MCF 10A (cell line): ENCODE data around the gene TMEM119. TPM values are rescaled to one million over a fixed set of nuclear protein-coding genes. Genes with fewer than 3 reads are reported as not detected.

ENCODE experiments used
- BruUV-seq: library from RNA; stranded (reverse); fragments of 400-500 nt; replicated peaks from 2 replicates; lab custom pipeline; 2021; lab: Mats Ljungman, UMichigan
- CTCF ChIA-PET: fragments of 300-600 bp; sonication (Branson Sonifier 250); formaldehyde crosslinking; extraction: SDS; loops from one replicate; lab custom pipeline; 2021; ENCODE audit warnings: antibody characterized with exemption, inconsistent platforms; lab: Yijun Ruan, JAX
- POLR2A ChIA-PET: fragments of 300-600, 350-650 bp; sonication (Branson Sonifier 250); formaldehyde crosslinking; extraction: SDS; loops from one replicate; lab custom pipeline; 2020; ENCODE audit warnings: antibody characterized with exemption, inconsistent platforms; lab: Yijun Ruan, JAX
- DNase-seq: peaks from one replicate; pipeline ENCODE4 v3.0.0-alpha.2; 2018; ENCODE audit not compliant: unreplicated experiment
- H3K27ac Mint-ChIP-seq: one replicate; pipeline ENCODE4 v1.8.0; 2022; ENCODE audit warnings: mild to moderate bottlenecking, low read depth, mixed read lengths; ENCODE audit not compliant: unreplicated experiment
- H3K27me3 Mint-ChIP-seq: one replicate; pipeline ENCODE4 v1.8.0; 2022; ENCODE audit warnings: mixed read lengths; ENCODE audit not compliant: insufficient read depth, unreplicated experiment
- H3K36me3 Mint-ChIP-seq: one replicate; pipeline ENCODE4 v1.8.0; 2022; ENCODE audit warnings: mild to moderate bottlenecking, moderate library complexity, mixed read lengths; ENCODE audit not compliant: insufficient read depth, unreplicated experiment
- H3K4me1 Mint-ChIP-seq: one replicate; pipeline ENCODE4 v1.8.0; 2022; ENCODE audit warnings: mixed read lengths; ENCODE audit not compliant: insufficient read depth, unreplicated experiment
- H3K4me3 Mint-ChIP-seq: one replicate; pipeline ENCODE4 v1.8.0; 2022; ENCODE audit warnings: mild to moderate bottlenecking, moderate library complexity, mixed read lengths; ENCODE audit not compliant: unreplicated experiment
- H3K9me3 Mint-ChIP-seq: one replicate; pipeline ENCODE4 v1.8.0; 2022; ENCODE audit warnings: mixed read lengths; ENCODE audit not compliant: unreplicated experiment
- CTCF ChIP-seq: fragments of 200-600 bp; IDR thresholded peaks from one replicate; pipeline ENCODE4 v1.8.0; 2022; ENCODE audit warnings: antibody characterized with exemption, mild to moderate bottlenecking; ENCODE audit not compliant: unreplicated experiment
- intact Hi-C: fragments of 100-400 bp; cut with micrococcal nuclease; formaldehyde crosslinking; loops from 2 replicates; pipeline ENCODE4 v1.14.1; 2022
- total RNA-seq: library from RNA; stranded (reverse); gene quantifications from 2 replicates; pipeline ENCODE4 v1.2.3, GENCODE V29; 2022

TMEM119 gene
- total RNA-seq, 1 experiment from 2014 or later = not detected

DNA sequence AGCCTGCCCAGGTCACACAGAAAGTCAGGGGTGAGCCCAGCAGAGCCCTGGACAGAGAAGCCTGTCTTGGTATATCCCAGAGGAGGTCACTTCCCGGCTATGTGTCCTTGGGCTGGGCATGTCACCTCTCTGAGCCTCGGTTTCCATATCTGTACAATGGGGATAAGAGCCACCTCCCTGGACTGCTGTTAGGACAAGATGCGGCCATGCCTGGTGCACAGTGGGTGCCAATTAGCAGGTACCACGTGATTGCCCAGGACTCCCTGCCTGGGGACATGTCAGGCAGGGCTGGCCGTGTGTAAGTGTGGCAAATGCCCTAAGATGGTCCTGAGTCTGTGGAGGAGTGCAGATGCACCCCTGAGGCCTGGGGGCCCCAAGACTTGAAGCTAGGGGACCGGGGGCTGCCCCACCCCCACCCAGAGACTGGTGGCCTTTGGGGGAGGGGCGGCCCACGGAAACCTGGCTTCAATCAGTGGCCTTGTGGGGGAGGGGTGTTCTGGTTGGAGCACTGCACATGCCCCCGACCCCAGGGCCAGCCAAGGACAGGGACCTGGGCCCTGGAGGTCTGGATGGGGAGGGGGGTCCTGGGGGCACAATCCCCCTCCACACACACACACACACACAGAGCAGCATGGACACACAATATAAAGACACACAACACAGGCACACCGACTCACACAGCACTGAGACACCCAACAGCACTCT lies 878 bp downstream of the TMEM119 start:
- H3K27ac Mint-ChIP-seq = no peak overlapping the region

DNA sequence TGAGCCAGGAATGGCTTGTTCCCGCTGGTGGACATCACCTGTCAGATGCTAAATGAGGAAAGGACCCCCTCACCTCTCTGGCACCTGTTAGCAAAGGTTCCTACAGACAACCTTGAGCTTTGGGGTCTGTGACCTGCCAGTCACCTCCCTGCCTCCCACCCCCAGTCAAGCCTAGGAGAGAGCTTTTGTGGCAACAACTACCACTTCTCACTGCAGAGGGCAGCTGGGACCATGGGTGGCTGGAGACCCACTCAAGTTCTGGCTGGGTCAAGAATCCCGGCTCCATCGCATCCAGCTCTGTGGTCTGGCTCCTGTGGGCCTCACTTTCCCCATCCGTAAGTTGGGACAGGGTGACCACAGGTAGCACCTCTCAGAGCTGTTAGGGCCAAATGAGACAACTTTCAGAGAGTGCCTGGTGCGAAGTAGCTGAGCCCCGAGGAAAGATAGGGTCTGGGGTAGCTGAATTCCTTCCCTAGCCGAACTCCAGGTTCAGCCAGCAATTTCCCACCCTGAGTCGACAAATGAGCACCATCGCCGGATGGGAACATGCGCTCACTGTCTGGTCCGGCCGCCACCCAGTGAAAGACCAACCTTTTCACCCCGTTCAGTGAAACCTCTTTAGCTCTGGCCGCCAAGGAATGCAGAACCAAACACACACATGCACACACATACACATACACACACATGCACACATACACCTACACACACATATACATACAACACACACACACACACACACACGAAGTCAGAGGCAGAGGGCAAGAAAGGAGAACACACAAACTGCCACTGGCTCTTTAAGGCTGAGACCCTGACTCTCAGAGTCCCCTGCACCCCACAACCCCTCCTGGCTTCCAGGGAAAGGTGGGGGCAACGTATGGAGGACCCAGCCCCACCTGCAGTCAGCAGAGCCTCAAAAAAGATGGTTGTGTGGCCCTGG lies 1.9 kb downstream of the TMEM119 start:
- intact Hi-C loops = no loop called here
- Mint-ChIP-seq H3K9me3 (no peaks in the 10 kb centered on the region), H3K4me1 (no peaks in the 10 kb centered on the region), H3K27me3 (no peaks in the 10 kb centered on the region), H3K4me3 (no peak overlapping the region), H3K36me3 (no peaks in the 10 kb centered on the region), H3K27ac (no peak overlapping the region)
- TF ChIP-seq CTCF = no peak
- no TSS peak for BruUV-seq
- ChIA-PET POLR2A (interaction anchor here (0.9 kb wide), 1 partner anchor 25 kb away, joined by 3 read pairs; no protein-coding TSS in a partner anchor), CTCF (interaction anchor here (0.7 to 1.1 kb wide), 3 partner anchors 22 to 807 kb away, joined by 3 to 4 read pairs (median 3); no protein-coding TSS in a partner anchor)
- DNase-seq = no peak

More for the DNA sequence above, 878 bp downstream of the TMEM119 start:
- ChIA-PET CTCF (interaction anchor here (0.5 to 1.1 kb wide), 2 partner anchors 33 to 506 kb away, joined by 3 read pairs; no protein-coding TSS in a partner anchor), POLR2A (no interaction called here)
- Mint-ChIP-seq H3K36me3 (no peaks in the 10 kb centered on the region), H3K27me3 (no peaks in the 10 kb centered on the region), H3K4me3 (no peak overlapping the region), H3K9me3 (no peaks in the 10 kb centered on the region), H3K4me1 (no peaks in the 10 kb centered on the region)
- TF ChIP-seq CTCF = no peak
- DNase-seq = no peak
- no TSS peak for BruUV-seq
- intact Hi-C loops = no loop called here

- H3K4me1 Mint-ChIP-seq = no peaks in the 10 kb centered on the region
- TF ChIP-seq CTCF = no peak
- no peaks in the 10 kb centered on the region for H3K27me3 Mint-ChIP-seq
- BruUV-seq = no TSS peak
- H3K27ac Mint-ChIP-seq = no peak overlapping the region
- H3K4me3 Mint-ChIP-seq = no peak overlapping the region
- intact Hi-C loops = no loop called here
- ChIA-PET CTCF (no interaction called here), POLR2A (interaction anchor here (0.9 kb wide), 1 partner anchor 24 kb away, joined by 3 read pairs; no protein-coding TSS in a partner anchor)
- no peaks in the 10 kb centered on the region for H3K9me3 Mint-ChIP-seq
- DNase-seq = no peak
- H3K36me3 Mint-ChIP-seq = no peaks in the 10 kb centered on the region
Observed at GRCh38 chr12:108594960-108595710, 2.7 kb downstream of the TMEM119 start.
